Calu3 (cell line): ENCODE results near the gene SPON2. TPM values are rescaled to one million over a fixed set of nuclear protein-coding genes. Genes with fewer than 3 reads are reported as not detected.

Experiments used
- BruUV-seq: library from RNA; stranded (reverse); fragments of 400-500 nt; replicated peaks from 2 replicates; lab custom pipeline; 2021; lab: Mats Ljungman, UMichigan
- CTCF ChIA-PET: fragments of 300-600 bp; sonication (Branson Sonifier 250); formaldehyde crosslinking; loops from one replicate; lab custom pipeline; 2022; ENCODE audit warnings: antibody characterized with exemption; lab: Charles Lee
- DNase-seq: peaks from one replicate; pipeline ENCODE4 v3.0.0; 2022
- H3K27ac Mint-ChIP-seq: one replicate; pipeline ENCODE4 v1.8.0; 2022; ENCODE audit warnings: mixed read lengths; ENCODE audit not compliant: unreplicated experiment
- H3K27me3 Mint-ChIP-seq: one replicate; pipeline ENCODE4 v1.8.0; 2022; ENCODE audit warnings: mixed read lengths; ENCODE audit not compliant: unreplicated experiment
- H3K36me3 Mint-ChIP-seq: one replicate; pipeline ENCODE4 v1.8.0; 2022; ENCODE audit warnings: mild to moderate bottlenecking, moderate library complexity, mixed read lengths; ENCODE audit not compliant: insufficient read depth, unreplicated experiment
- H3K4me1 Mint-ChIP-seq: one replicate; pipeline ENCODE4 v1.8.0; 2022; ENCODE audit warnings: mild to moderate bottlenecking, low read depth, mixed read lengths; ENCODE audit not compliant: unreplicated experiment
- H3K4me3 Mint-ChIP-seq: one replicate; pipeline ENCODE4 v1.8.0; 2022; ENCODE audit warnings: mild to moderate bottlenecking, low read depth, moderate library complexity, mixed read lengths; ENCODE audit not compliant: unreplicated experiment
- H3K9me3 Mint-ChIP-seq: one replicate; pipeline ENCODE4 v1.8.0; 2022; ENCODE audit warnings: low read depth, mixed read lengths; ENCODE audit not compliant: unreplicated experiment
- intact Hi-C: fragments of 100-400 bp; cut with micrococcal nuclease; formaldehyde crosslinking; loops from one replicate; pipeline ENCODE4 v1.10.0; 2022; ENCODE audit not compliant: unreplicated experiment
- total RNA-seq: library from RNA; stranded (reverse); gene quantifications from 2 replicates; pipeline ENCODE4 v1.2.3, GENCODE V29; 2022
- TF ChIP-seq, protein P1 (sequence below): fragments of 200-600 bp; IDR thresholded peaks from one replicate; pipeline ENCODE4 v1.8.0; 2022; ENCODE audit warnings: antibody characterized with exemption; ENCODE audit not compliant: unreplicated experiment

The SPON2 gene
- total RNA-seq, 1 experiment from 2014 or later, result 2.2 TPM

DNA sequence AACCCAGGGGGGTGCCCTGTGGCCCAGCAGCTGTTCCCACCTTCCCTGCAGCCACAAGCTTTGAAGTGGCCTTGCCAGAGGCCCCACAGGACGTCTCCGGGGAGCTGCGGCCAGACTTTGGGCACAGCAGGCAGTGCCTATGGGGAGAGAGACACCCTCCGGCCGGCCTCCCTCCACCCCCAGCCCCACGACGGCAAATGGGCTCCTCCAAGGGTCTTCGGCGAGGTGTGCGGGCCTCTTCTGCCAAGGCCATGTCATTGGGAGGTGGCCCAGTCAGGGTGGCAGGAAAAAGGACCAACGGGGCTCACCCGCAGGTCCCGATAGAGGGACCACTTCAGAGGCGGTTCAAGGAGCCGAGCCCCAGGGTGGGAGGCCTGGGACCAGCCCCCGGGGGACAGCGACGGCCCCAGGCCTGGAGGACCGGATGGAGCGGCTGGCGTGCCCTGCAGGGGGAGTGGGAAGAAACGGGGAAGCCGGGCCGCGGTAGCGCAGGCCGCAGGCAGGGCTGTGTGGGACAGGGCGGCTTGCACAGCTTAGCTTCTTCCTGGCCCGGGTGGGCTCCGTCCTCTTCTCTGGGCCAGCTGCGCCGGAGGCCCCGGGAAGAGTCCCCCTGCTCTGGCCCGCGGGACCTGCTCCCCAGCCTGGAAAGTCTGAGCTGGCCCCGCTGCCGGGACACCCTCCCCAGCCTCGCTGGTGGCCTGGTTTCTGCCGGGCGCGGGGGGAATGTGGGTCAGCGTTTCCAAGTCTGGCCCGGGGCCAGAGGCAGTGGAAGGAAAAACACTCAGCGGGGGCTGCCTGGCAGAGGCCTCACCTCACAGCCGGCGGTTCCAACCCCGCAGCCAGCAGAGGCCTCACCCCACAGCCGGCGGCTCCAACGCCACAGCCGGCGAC lies 21.9 kb upstream of the SPON2 start:
- Mint-ChIP-seq H3K36me3 (no peaks in the 10 kb centered on the region), H3K27me3 (no peaks in the 10 kb centered on the region), H3K27ac (no peak overlapping the region), H3K4me1 (no peaks in the 10 kb centered on the region), H3K4me3 (no peak overlapping the region), H3K9me3 (no peaks in the 10 kb centered on the region)
- CTCF ChIA-PET, result no interaction called here
- BruUV-seq, result no TSS peak
- TF ChIP-seq, protein P1, sequence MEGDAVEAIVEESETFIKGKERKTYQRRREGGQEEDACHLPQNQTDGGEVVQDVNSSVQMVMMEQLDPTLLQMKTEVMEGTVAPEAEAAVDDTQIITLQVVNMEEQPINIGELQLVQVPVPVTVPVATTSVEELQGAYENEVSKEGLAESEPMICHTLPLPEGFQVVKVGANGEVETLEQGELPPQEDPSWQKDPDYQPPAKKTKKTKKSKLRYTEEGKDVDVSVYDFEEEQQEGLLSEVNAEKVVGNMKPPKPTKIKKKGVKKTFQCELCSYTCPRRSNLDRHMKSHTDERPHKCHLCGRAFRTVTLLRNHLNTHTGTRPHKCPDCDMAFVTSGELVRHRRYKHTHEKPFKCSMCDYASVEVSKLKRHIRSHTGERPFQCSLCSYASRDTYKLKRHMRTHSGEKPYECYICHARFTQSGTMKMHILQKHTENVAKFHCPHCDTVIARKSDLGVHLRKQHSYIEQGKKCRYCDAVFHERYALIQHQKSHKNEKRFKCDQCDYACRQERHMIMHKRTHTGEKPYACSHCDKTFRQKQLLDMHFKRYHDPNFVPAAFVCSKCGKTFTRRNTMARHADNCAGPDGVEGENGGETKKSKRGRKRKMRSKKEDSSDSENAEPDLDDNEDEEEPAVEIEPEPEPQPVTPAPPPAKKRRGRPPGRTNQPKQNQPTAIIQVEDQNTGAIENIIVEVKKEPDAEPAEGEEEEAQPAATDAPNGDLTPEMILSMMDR, result no peak
- intact Hi-C loops, result no loop called here
- no peak for DNase-seq

DNA sequence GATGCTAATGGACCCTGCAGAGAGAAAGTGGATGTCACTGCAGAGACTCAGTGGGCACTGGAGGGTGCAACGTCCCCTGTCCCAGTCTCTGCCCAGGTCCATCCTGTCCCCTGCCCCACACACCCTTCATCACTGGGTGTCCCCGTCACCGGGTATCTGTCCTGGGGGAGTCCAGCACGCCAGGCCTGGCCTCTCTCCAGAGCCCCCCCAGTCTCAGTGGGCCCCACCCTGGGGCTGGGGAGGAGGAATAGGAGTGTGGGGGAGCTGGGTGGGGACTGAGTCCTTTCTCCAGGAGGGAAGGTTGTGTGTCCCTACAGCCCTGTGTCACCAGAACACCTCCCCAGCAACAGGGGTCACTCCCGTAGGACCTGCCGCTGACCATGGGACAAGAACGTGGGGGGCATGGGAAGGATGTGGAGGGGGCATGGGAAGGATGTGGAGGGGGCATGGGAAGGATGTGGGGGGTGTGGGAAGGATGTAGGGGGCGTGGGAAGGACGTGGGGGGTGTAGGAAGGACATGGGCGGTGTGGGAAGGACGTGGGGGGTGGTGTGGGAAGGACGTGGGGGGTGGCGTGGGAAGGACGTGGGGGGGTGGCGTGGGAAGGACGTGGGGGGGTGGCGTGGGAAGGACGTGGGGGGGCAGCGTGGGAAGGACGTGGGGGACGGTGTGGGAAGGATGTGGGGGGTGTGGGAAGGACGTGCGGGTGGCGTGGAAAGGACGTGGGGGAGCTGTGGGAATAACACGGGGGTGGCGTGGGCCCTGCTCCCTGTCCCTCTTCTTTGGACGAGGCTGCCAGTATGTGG lies 21.0 kb upstream of the SPON2 start:
- Mint-ChIP-seq H3K27me3 (no peaks in the 10 kb centered on the region), H3K9me3 (no peaks in the 10 kb centered on the region), H3K36me3 (no peaks in the 10 kb centered on the region), H3K27ac (no peak overlapping the region), H3K4me3 (no peak overlapping the region), H3K4me1 (no peaks in the 10 kb centered on the region)
- no TSS peak for BruUV-seq
- no peak for DNase-seq
- CTCF ChIA-PET, result no interaction called here
- TF ChIP-seq, protein P1, result no peak
- intact Hi-C loops, result no loop called here

DNA sequence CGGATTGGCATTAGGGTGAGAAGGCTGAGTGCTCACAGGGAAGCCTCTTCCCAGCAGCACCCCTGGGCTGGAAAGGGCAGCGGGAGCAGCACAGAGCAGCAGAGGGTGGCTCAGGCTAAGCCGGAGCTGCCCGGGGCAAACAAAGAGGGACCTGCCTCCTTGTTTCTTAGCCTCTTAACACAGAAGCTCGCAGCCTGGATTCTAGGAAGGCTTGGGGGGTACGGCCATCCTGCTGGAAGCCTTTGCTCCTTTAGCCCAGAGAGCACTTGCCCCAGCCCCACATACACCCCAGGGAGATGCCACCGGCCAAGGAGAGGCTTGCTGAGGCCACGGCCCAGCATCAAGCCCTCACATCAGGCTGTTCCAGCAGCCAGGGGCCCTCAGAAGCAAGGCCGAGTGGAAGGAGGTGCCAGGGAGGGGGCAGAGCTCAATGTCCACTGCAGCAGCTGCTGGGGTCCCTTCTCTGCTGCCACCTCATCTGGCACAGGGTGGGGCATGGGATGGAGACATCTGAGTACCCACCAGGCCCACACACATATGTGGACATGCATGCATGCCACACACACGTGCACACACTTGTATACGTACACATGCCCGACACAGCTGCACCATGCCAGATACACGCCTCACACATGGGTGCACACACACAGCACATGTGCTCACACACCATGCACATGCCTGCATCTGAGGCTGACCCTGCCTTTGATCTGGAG lies 20.3 kb upstream of the SPON2 start:
- Mint-ChIP-seq H3K4me3 (no peak overlapping the region), H3K27me3 (no peaks in the 10 kb centered on the region), H3K9me3 (no peaks in the 10 kb centered on the region), H3K36me3 (no peaks in the 10 kb centered on the region), H3K27ac (no peak overlapping the region), H3K4me1 (no peaks in the 10 kb centered on the region)
- intact Hi-C loops, result no loop called here
- DNase-seq, result no peak
- BruUV-seq, result no TSS peak
- TF ChIP-seq, protein P1, result no peak
- CTCF ChIA-PET, result interaction anchor here (1.5 kb wide), 1 partner anchor 11 kb away, joined by 4 read pairs; no protein-coding TSS in a partner anchor

- CTCF ChIA-PET, result interaction anchor here (1.5 kb wide), 1 partner anchor 11 kb away, joined by 4 read pairs; no protein-coding TSS in a partner anchor
- no TSS peak for BruUV-seq
- Mint-ChIP-seq H3K27me3 (no peaks in the 10 kb centered on the region), H3K9me3 (no peaks in the 10 kb centered on the region), H3K4me1 (no peaks in the 10 kb centered on the region), H3K36me3 (no peaks in the 10 kb centered on the region), H3K27ac (no peak overlapping the region), H3K4me3 (no peak overlapping the region)
- DNase-seq, result peak; percentile 66
- intact Hi-C loops, result no loop called here
- TF ChIP-seq, protein P1, result no peak
Measured at GRCh38 chr4:1192091-1192492, 19.7 kb upstream of the SPON2 start.
